SK-N-MC (cell line): ENCODE data around the gene STIL.

Source experiments
- EZH2 ChIP-seq: fragments of 200-600 bp; sonication (generic); IDR thresholded peaks from one replicate; pipeline ENCODE4 v1.6.1; 2017; ENCODE audit warnings: antibody characterized with exemption
- FOXP2 ChIP-seq: optimal IDR thresholded peaks from 2 replicates; pipeline ENCODE3; 2011; ENCODE audit warnings: mild to moderate bottlenecking, moderate library complexity; ENCODE audit not compliant: insufficient read depth; ENCODE audit errors: extremely low read length, control extremely low read depth
- POLR2AphosphoS5 ChIP-seq: IDR thresholded peaks from 2 replicates; pipeline ENCODE4 v1.6.1; 2012; ENCODE audit warnings: mild to moderate bottlenecking, low read depth, low read length, borderline replicate concordance

DNA sequence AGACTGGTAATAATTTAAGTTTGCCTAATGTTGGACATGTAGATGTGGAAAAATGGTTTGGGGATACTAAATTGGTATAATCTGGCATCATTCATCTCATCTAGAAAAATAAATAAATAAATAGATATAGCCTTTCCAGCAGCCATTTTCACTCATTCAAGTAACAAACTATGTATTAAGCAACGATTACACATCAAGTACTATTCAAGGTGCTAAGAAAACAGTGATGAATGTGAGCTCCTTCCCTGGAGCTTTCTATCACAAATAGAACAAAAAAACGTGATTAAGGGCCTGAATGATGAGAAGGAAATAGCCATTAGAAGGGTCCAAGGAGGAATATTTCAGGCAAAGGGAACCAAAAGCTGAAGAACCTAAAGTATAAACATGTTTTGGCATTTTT, 37.1 kb downstream of the STIL start:
- TF ChIP-seq EZH2, result no peak
- TF ChIP-seq POLR2AphosphoS5, result no peak
- TF ChIP-seq FOXP2, result no peak
